ENCODE results near the gene PPFIA4.
"Not testable (repeated sequence)": the region's sequence is repeated elsewhere in the genome, so short reads cannot be mapped to it uniquely, and the experiment has no call there.

The PPFIA4 gene

GRCh38 chr1:203017061-203017460 is 9.2 kb upstream of the PPFIA4 start:
- no peak for DNase-seq (ENCODE audit: low read depth in 4 of 4, low spot score in 1 of 4)

- no peak for DNase-seq (ENCODE audit: low read depth in 4 of 4, low spot score in 1 of 4)
Observed at GRCh38 chr1:203017692-203018091, 8.6 kb upstream of the PPFIA4 start.

- DNase-seq (ENCODE audit: low read depth in 4 of 4, low spot score in 1 of 4) = not testable (repeated sequence)
Observed at GRCh38 chr1:203022855-203023254, 3.4 kb upstream of the PPFIA4 start.

- DNase-seq (ENCODE audit: low read depth in 4 of 4, low spot score in 1 of 4) = no peak
Observed at GRCh38 chr1:203025686-203026030, 633 bp upstream of the PPFIA4 start.

DNA sequence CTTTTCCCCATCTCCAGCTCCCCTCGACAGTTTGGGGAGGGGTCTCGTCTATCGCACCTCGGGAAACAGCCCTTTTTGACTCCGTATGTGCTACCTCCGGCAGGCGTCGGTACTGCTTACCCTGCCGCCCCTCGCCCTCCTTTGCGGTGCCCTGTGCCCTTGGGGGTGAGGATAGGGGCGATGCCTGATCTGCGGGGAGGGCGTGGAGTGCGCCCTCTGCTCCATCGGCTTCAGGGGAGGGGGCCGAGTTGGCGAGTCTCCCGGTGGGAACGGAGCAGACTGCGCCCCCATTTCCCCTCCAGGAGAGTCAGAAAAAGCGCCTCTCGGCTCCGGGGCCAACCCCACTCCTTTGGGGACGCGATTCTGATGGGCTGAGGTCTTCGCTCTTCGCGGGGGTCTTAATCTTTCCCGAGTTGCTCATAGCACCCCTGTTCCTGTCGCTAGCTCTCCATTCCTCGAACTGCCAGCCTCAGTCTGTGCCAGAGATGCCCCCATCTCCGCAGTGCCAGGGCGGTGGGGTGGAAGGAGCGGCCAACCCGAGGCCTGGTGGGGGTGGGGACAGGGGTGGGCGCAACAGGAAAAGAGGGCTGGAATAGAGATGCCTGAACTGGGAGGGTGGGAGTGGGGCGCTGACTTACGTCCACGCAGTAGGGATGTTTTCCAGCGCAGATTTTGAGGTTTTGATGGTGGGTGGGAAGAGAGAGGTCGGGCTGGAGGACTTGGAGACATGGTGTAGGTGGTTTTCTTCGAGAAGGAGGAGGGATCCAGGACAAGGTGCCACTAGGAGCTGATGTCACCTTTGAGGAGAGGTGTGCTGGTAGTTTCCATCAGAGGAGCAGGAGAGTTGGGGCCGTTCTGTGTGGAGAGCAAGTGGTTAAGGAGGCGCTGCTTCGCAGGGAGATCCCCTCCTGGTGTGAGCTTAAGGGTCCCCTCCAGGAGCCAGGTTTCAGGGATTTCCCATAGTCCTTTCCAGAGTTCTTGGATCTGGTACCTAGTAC is 674 bp downstream of the PPFIA4 start:
- no peak for DNase-seq (ENCODE audit: low read depth in 4 of 4, low spot score in 1 of 4)

- DNase-seq (ENCODE audit: low read depth in 4 of 4, low spot score in 1 of 4) = no peak
Observed at GRCh38 chr1:203028067-203028783, 1.9 kb downstream of the PPFIA4 start.

DNA sequence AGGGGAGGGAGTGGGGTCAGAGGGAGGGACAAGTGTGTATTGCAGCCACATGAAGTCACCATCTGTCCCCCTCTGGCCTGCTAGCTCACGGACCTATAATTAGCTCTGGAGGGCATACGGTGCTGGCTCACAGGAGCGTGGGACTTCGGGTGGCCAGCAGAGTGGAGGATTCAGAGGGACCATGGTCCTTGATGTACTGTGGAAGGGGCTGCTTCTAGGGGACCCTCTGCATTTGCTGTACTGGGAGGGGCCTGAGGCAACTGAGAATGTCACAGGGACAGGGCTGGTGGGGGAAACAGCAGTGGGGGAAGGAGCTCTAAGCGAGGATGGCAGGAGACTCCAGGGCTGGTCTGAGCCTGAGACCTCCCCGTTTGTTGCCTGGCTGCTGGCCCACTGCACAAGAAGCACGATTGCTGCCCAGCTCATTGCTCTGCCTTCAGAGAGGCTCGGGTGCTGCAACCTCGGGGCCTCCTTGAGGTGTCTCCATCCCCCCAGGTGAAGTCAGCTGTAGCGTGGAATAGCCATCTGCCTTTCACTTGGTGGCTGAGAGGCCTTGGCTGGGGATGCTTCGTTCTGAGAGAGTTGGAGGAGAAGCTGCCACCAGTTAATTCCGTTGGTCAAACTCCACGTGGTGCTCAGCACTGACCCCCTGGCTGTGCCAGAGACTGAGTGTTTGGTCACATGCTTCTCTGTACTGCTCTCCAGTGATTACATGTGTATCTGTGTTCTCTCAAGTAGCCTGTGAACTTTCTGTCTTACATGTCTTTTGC is 2.7 kb downstream of the PPFIA4 start:
- no peak for DNase-seq (ENCODE audit: low read depth in 4 of 4, low spot score in 1 of 4)

DNA sequence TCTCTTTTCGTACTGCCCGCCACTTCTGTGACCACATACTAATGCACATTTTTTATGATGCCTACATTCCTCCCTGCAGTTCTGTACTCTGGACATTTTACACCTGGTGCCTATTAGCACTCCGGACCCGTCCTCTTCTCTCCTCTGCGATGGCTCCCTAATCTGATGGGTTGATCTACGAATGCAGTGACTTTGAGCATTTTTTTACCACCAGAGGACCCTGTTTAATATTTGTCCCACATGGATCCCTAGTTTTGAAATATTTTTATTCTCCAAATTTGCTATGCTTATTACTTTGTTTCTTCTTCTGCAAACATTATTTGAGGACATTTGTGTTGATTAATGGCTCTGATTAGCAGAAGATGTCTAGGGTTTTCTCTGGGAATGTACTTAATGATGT is 5.2 kb downstream of the PPFIA4 start:
- DNase-seq (ENCODE audit: low read depth in 4 of 4, low spot score in 1 of 4) = no peak

DNA sequence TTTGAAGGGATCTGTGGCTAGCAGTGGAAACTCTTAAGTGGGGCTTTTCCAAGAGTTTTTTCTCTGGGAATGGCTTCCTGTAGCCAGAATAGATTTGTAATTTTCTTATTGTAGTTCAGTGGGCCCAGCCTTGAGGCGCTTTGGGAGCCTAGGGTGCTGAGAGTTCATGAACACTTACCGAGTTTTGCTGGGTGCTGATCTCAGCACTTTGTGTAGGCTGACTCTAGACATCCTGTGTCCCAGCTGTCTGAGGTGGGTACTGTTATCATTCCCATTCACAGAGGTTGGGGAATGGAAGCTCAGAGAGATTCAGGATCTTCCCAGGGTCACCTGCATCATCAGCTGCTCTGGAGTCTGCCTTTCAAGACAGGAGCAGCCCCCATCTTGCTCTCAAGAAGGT is 7.0 kb downstream of the PPFIA4 start:
- no peak for DNase-seq (ENCODE audit: low read depth in 4 of 4, low spot score in 1 of 4)

GRCh38 chr1:203033917-203034316 is 7.6 kb downstream of the PPFIA4 start:
- no peak for DNase-seq (ENCODE audit: low read depth in 4 of 4, low spot score in 1 of 4)

GRCh38 chr1:203034422-203035110 is 8.3 kb downstream of the PPFIA4 start:
- DNase-seq (ENCODE audit: low read depth in 4 of 4, low spot score in 1 of 4) = no peak

- no peak for DNase-seq (ENCODE audit: low read depth in 4 of 4, low spot score in 1 of 4)
Observed at GRCh38 chr1:203035111-203036000, 9.1 kb downstream of the PPFIA4 start.

GRCh38 chr1:203036135-203036534 is 9.8 kb downstream of the PPFIA4 start:
- DNase-seq (ENCODE audit: low read depth in 4 of 4, low spot score in 1 of 4) = no peak

DNA sequence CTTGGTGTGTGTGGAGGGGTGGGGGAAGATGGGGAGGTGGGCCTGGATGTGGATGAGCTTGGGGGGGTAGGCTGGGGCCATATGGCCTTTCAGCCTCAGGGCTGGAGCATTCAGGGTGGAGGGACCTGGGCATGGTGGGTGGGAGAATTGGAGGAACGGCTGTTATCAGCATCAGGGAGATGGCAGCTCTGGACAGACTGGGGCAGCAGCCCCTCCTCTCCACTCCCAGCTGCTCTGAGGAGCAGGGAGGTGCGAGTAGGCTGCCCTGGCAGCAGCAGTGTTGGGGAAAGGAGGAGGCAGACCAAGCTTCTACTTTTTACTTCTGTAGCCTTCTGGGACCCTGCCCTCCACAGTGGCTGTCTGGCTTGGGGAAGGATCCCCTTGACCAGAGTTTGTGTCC is 10.2 kb downstream of the PPFIA4 start:
- DNase-seq (ENCODE audit: low read depth in 4 of 4, low spot score in 1 of 4) = no peak

GRCh38 chr1:203037509-203038190 is 11.4 kb downstream of the PPFIA4 start:
- DNase-seq (ENCODE audit: low read depth in 4 of 4, low spot score in 1 of 4) = no peak

DNA sequence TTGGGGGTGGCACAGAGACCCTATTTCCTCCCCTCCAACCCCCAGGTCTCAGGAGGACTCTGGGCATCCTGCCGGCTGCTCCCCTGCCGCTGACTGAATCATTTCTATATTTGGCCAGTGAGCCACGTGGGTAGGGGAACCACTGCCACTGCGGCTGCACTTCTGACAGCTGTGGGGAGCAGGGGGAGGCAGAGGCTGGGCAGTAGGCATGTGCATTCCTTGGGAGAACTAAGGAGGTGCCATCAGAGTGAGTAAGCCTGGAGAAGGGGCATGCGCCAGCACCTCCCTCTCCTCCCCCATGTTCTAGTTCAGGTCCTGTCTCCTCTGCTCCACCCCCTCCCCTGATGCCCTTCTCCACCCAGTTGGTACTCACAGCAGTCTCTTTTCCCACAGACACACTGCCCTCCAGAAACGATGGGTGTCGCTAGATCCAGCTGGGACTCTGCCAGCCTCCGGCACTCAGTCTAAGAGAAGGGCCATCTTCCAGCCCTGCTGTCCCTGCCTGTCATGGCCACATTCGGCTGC is 12.0 kb downstream of the PPFIA4 start:
- DNase-seq (ENCODE audit: low read depth in 4 of 4, low spot score in 1 of 4) = no peak

- peak; percentile 29 to 56 (median 46) for DNase-seq (ENCODE audit: low read depth in 4 of 4, low spot score in 1 of 4)
Observed at GRCh38 chr1:203038891-203039608, 12.8 kb downstream of the PPFIA4 start.

All from stimulated activated CD4-positive, alpha-beta T cell treated with anti-CD3 and anti-CD28 coated beads, Interleukin-1b, Interleukin-23, amount 100 ng/mL, for 24 hours (primary cell).